LNCaP clone FGC (cell line): ENCODE data around the gene PRKAG1.

Experiments
- DNase-seq: peaks from one replicate; pipeline ENCODE4 v3.0.0-alpha.2; 2011; ENCODE audit warnings: low read depth
- H3K4me3 ChIP-seq: 2 replicates; pipeline ENCODE4 v1.5.1; 2011; ENCODE audit warnings: mild to moderate bottlenecking, low read depth, low read length, control low read depth
- TF ChIP-seq, protein P1 (sequence below): IDR thresholded peaks from 2 replicates; pipeline ENCODE4 v1.5.1; 2012; ENCODE audit warnings: mild to moderate bottlenecking; ENCODE audit not compliant: control insufficient read depth, insufficient read depth; ENCODE audit errors: extremely low read depth

The PRKAG1 gene

GRCh38 chr12:49019443-49020324 is 1.1 kb upstream of the PRKAG1 start:
- H3K4me3 ChIP-seq, result peak overlapping the region; percentile 93
- no peak for DNase-seq
- TF ChIP-seq, protein P1, sequence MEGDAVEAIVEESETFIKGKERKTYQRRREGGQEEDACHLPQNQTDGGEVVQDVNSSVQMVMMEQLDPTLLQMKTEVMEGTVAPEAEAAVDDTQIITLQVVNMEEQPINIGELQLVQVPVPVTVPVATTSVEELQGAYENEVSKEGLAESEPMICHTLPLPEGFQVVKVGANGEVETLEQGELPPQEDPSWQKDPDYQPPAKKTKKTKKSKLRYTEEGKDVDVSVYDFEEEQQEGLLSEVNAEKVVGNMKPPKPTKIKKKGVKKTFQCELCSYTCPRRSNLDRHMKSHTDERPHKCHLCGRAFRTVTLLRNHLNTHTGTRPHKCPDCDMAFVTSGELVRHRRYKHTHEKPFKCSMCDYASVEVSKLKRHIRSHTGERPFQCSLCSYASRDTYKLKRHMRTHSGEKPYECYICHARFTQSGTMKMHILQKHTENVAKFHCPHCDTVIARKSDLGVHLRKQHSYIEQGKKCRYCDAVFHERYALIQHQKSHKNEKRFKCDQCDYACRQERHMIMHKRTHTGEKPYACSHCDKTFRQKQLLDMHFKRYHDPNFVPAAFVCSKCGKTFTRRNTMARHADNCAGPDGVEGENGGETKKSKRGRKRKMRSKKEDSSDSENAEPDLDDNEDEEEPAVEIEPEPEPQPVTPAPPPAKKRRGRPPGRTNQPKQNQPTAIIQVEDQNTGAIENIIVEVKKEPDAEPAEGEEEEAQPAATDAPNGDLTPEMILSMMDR, result peak; percentile 27; the same call in 1 of the 2 replicates

DNA sequence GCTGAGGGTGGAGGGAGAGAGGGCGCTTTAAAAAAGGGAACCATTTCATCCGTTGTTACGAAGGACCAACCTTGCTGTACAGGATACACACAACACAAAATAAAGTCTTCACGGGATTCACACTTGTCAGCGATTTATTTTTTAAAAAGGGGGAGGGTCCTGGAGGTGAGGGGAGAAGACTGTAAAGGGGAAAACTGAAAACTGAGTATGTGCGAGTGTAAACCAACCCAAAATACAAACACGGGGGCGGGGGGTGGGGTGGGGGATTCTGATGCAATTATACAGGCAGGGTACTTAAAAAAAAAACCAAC is 499 bp upstream of the PRKAG1 start:
- H3K4me3 ChIP-seq, result peak overlapping the region; percentile 93
- TF ChIP-seq, protein P1, result no peak
- DNase-seq, result no peak

DNA sequence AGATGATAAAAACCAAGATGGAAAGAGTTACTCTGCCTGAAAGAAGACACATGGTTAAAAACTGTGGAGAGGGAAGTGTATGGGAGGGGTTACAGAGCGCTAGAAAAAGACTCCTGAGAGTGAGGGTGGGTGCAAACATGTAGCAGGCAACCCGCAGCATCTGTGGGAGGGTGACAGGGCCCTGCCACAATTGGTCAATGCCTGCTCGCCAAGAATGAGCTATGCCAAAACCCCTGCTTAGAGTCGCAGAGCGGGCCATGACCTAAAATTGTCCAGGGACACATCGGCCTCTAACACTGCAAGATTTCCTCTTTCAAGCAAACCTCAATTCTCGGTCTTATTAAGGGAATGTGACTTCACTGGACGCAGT is 700 bp downstream of the PRKAG1 start:
- peak; percentile 4 for DNase-seq
- TF ChIP-seq, protein P1, result no peak
- peak overlapping the region; percentile 93 for H3K4me3 ChIP-seq

GRCh38 chr12:49015196-49015595 is 3.4 kb downstream of the PRKAG1 start:
- H3K4me3 ChIP-seq, result no peak overlapping the region
- no peak for DNase-seq
- TF ChIP-seq, protein P1, result no peak

DNA sequence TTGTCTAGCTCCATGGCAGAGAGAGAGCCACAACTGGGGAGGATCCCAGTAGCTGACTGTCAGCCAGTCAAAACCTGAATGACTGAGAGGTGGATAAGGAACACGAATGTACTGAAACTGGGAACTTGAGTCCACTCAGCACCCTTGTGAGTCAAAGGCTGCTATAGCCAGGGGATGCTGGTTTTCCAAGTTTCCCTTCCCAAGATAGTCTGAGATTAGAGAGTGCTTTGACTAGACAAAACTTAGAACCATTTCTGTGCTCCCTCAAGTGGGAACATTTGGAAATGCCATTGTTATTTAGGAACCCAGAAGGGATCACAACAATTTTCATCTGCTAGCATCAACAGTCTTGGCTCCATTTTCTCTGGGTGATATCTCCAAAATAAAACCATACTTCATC is 4.0 kb downstream of the PRKAG1 start:
- TF ChIP-seq, protein P1, result no peak
- DNase-seq, result no peak
- H3K4me3 ChIP-seq, result no peak overlapping the region

- no peak overlapping the region for H3K4me3 ChIP-seq
- DNase-seq, result no peak
- TF ChIP-seq, protein P1, result no peak
These were observed 5.1 kb downstream of the PRKAG1 start for GRCh38 chr12:49013428-49013827.

GRCh38 chr12:49012739-49013138 is 5.8 kb downstream of the PRKAG1 start:
- DNase-seq, result no peak
- TF ChIP-seq, protein P1, result no peak
- no peak overlapping the region for H3K4me3 ChIP-seq
